GM23338 (cell line): ENCODE data around the gene TUBB. TPM values are rescaled to one million over a fixed set of nuclear protein-coding genes. Genes with fewer than 3 reads are reported as not detected.

Source experiments
- ATAC-seq: fragments of 200-7000 bp; cut with Tn5 transposase; 3 replicates; pipeline ENCODE4 v1.9.1; 2020
- DNase-seq: peaks from one replicate; pipeline ENCODE4 v3.0.0-alpha.2; 2015; ENCODE audit warnings: low spot score
- H2AFZ ChIP-seq: fragments of 200-600 bp; sonication (generic); 2 replicates; pipeline ENCODE4 v1.8.0; 2016; ENCODE audit warnings: antibody characterized with exemption, mild to moderate bottlenecking, moderate library complexity
- H3F3A ChIP-seq: fragments of 200-600 bp; sonication (generic); replicated peaks from 2 replicates; pipeline ENCODE4 v1.8.0; 2017; ENCODE audit warnings: antibody characterized with exemption, mixed run types, low read depth
- H3K27ac ChIP-seq: fragments of 200-600 bp; sonication (generic); 2 replicates; pipeline ENCODE4 v1.6.1; 2016; ENCODE audit warnings: low read depth
- H3K27me3 ChIP-seq: fragments of 200-600 bp; sonication (generic); 2 replicates; pipeline ENCODE4 v1.8.0; 2016; ENCODE audit warnings: mild to moderate bottlenecking, mixed run types, moderate library complexity; ENCODE audit not compliant: insufficient read depth
- H3K36me3 ChIP-seq: fragments of 200-600 bp; sonication (generic); 2 replicates; pipeline ENCODE4 v1.8.0; 2016; ENCODE audit warnings: mild to moderate bottlenecking; ENCODE audit not compliant: insufficient read depth
- H3K4me1 ChIP-seq: fragments of 200-600 bp; sonication (generic); 2 replicates; pipeline ENCODE4 v1.8.0; 2016; ENCODE audit warnings: mild to moderate bottlenecking, moderate library complexity; ENCODE audit not compliant: insufficient read depth
- H3K4me2 ChIP-seq: fragments of 200-600 bp; sonication (generic); 2 replicates; pipeline ENCODE4 v1.7.1; 2017; ENCODE audit warnings: mixed run types
- H3K4me3 ChIP-seq: fragments of 200-600 bp; sonication (generic); 2 replicates; pipeline ENCODE4 v1.6.1; 2016; ENCODE audit warnings: mixed run types
- H3K79me2 ChIP-seq: fragments of 200-600 bp; sonication (generic); replicated peaks from 2 replicates; pipeline ENCODE4 v1.8.0; 2017; ENCODE audit warnings: mild to moderate bottlenecking; ENCODE audit not compliant: insufficient read depth
- H3K9me2 ChIP-seq: fragments of 200-600 bp; sonication (generic); 2 replicates; pipeline ENCODE4 v1.8.0; 2017; ENCODE audit not compliant: insufficient read depth
- H4K20me1 ChIP-seq: fragments of 200-600 bp; sonication (generic); replicated peaks from 2 replicates; pipeline ENCODE4 v1.8.0; 2017; ENCODE audit warnings: mild to moderate bottlenecking; ENCODE audit not compliant: insufficient read depth
- H3K27ac Mint-ChIP-seq: 2 replicates; pipeline ENCODE4 v1.8.0; 2020; ENCODE audit warnings: inconsistent platforms, mild to moderate bottlenecking, moderate library complexity, mixed read lengths
- H3K27me3 Mint-ChIP-seq: 3 replicates; pipeline ENCODE4 v1.8.0; 2022; ENCODE audit warnings: low read depth, mild to moderate bottlenecking, moderate library complexity, mixed read lengths, inconsistent platforms; ENCODE audit not compliant: insufficient read depth, poor library complexity
- H3K36me3 Mint-ChIP-seq: 3 replicates; pipeline ENCODE4 v1.8.0; 2021; ENCODE audit warnings: low read depth, mild to moderate bottlenecking, inconsistent platforms, moderate library complexity, mixed read lengths
- H3K4me1 Mint-ChIP-seq: 3 replicates; pipeline ENCODE4 v1.8.0; 2020; ENCODE audit warnings: mild to moderate bottlenecking, inconsistent platforms, mixed read lengths
- H3K4me3 Mint-ChIP-seq: 3 replicates; pipeline ENCODE4 v1.8.0; 2021; ENCODE audit warnings: moderate library complexity, mild to moderate bottlenecking, inconsistent platforms, mixed read lengths
- H3K9me3 Mint-ChIP-seq: 3 replicates; pipeline ENCODE4 v1.8.0; 2020; ENCODE audit warnings: moderate library complexity, mild to moderate bottlenecking, inconsistent platforms, mixed read lengths
- CREB1 ChIP-seq: fragments of 250-450 bp; sonication (Bioruptor Pico); IDR thresholded peaks from 2 replicates; pipeline ENCODE4 v1.5.0; 2020; ENCODE audit warnings: low read depth, mild to moderate bottlenecking, moderate library complexity
- CTCF ChIP-seq, 2 experiments: fragments of 200-600 bp in 1 of 2; sonication (generic) in 1 of 2; conservative IDR thresholded peaks; 2 replicates each; pipeline versions ENCODE4 v1.5.1 to v1.6.1; 2016 to 2017; ENCODE audit warnings: antibody characterized with exemption in 2 of 2, low read depth in 2 of 2, mild to moderate bottlenecking in 2 of 2, moderate library complexity in 1 of 2
- ETS1 ChIP-seq: IDR thresholded peaks from 2 replicates; pipeline ENCODE4 v1.6.1; 2016; ENCODE audit warnings: antibody characterized with exemption
- EZH2 ChIP-seq: fragments of 200-600 bp; sonication (generic); IDR thresholded peaks from one replicate; pipeline ENCODE4 v1.8.0; 2017; ENCODE audit warnings: antibody characterized with exemption, mild to moderate bottlenecking, low read depth; ENCODE audit not compliant: unreplicated experiment
- EZH2phosphoT487 ChIP-seq: fragments of 200-600 bp; sonication (generic); IDR thresholded peaks from one replicate; pipeline ENCODE4 v1.8.1; 2018; ENCODE audit warnings: antibody characterized with exemption; ENCODE audit not compliant: unreplicated experiment
- JUNB ChIP-seq: IDR thresholded peaks from one replicate; pipeline ENCODE4 v1.6.1; 2016; ENCODE audit warnings: antibody characterized with exemption; ENCODE audit not compliant: unreplicated experiment
- NANOG ChIP-seq: IDR thresholded peaks from 2 replicates; pipeline ENCODE4 v1.6.1; 2016; ENCODE audit warnings: antibody characterized with exemption, borderline replicate concordance
- POLR2AphosphoS5 ChIP-seq: IDR thresholded peaks from 2 replicates; pipeline ENCODE4 v1.6.1; 2016; ENCODE audit warnings: antibody characterized with exemption, low read depth
- REST ChIP-seq: IDR thresholded peaks from one replicate; pipeline ENCODE4 v1.6.1; 2018; ENCODE audit warnings: antibody characterized with exemption; ENCODE audit not compliant: unreplicated experiment
- STAT1 ChIP-seq: IDR thresholded peaks from one replicate; pipeline ENCODE4 v1.6.1; 2016; ENCODE audit warnings: antibody characterized with exemption; ENCODE audit not compliant: unreplicated experiment
- ZNF114 ChIP-seq: fragments of 250-450 bp; sonication (Bioruptor Pico); IDR thresholded peaks from 2 replicates; pipeline ENCODE4 v1.5.0; 2020; ENCODE audit warnings: mild to moderate bottlenecking, moderate library complexity
- ZNF331 ChIP-seq: fragments of 250-450 bp; sonication (Bioruptor Pico); IDR thresholded peaks from 2 replicates; pipeline ENCODE4 v1.5.0; 2020; ENCODE audit warnings: low read depth, mild to moderate bottlenecking, moderate library complexity
- ZNF462 ChIP-seq: fragments of 250-450 bp; sonication (Bioruptor Pico); IDR thresholded peaks from 2 replicates; pipeline ENCODE4 v1.5.0; 2020; ENCODE audit warnings: mild to moderate bottlenecking, moderate library complexity
- polyA plus RNA-seq: library from polyadenylated mRNA; unstranded; fragments of >200 nt; fragmentation: Nextera tagmentation; extraction: Ambion mirVana; gene quantifications from 2 replicates; pipeline ENCODE4 v1.2.1, GENCODE V29; 2016
- total RNA-seq: library from RNA; depleted of rRNA; stranded (reverse); fragments of >200 nt; shearing (Covaris generic); gene quantifications from 2 replicates; pipeline ENCODE4 v1.2.3, GENCODE V29; 2014

Gene TUBB
- total and polyA plus RNA-seq, 2 experiments from 2014 or later, result 1,041 to 1,704 TPM

- Histone ChIP-seq H3K79me2 (no peaks in the 10 kb centered on the region), H3K36me3 (peaks cover 12% of the 10 kb centered on the region; the same call in 1 of the 2 replicates), H3K9me2 (no peaks in the 10 kb centered on the region), H3K27me3 (no peaks in the 10 kb centered on the region), H3K4me2 (no peak overlapping the region), H4K20me1 (peaks cover 18% of the 10 kb centered on the region), H3K4me3 (no peak overlapping the region), H3K4me1 (no peaks in the 10 kb centered on the region), H3K27ac (no peak overlapping the region), H2AFZ (no peak overlapping the region), H3F3A (peaks cover 24% of the 10 kb centered on the region)
- TF ChIP-seq ZNF114 (CRISPR knock-in tag), result no peak
- TF ChIP-seq POLR2AphosphoS5, result no peak
- TF ChIP-seq ETS1, result no peak
- TF ChIP-seq CREB1 (CRISPR knock-in tag), result no peak
- no peak for TF ChIP-seq CTCF (conservative IDR thresholded peaks at IDR 0.05; ENCODE audit: low read depth in 2 of 2)
- no peak for TF ChIP-seq EZH2
- TF ChIP-seq EZH2phosphoT487, result no peak
- TF ChIP-seq STAT1, result no peak
- no peak for TF ChIP-seq REST
- TF ChIP-seq ZNF462 (CRISPR knock-in tag), result no peak
- TF ChIP-seq JUNB, result no peak
- TF ChIP-seq NANOG, result no peak
- no peak for TF ChIP-seq ZNF331 (CRISPR knock-in tag)
- Mint-ChIP-seq H3K27me3 (peaks cover 18% of the 10 kb centered on the region), H3K4me1 (peaks cover 3% of the 10 kb centered on the region; the same call in 2 of the 3 replicates), H3K27ac (no peak overlapping the region), H3K4me3 (no peak overlapping the region; the same call in 2 of the 3 replicates), H3K36me3 (peaks cover 68% of the 10 kb centered on the region), H3K9me3 (no peaks in the 10 kb centered on the region; the same call in 2 of the 3 replicates)
- ATAC-seq (no peak), DNase-seq (no peak)
Measured at GRCh38 chr6:30732237-30732943, 12.2 kb downstream of the TUBB start.
